Stimulated activated CD4-positive, alpha-beta T cell treated with anti-CD3 and anti-CD28 coated beads, Interleukin-4, amount 100 ng/mL, for 24 hours (primary cell): Measurements from ENCODE around the gene LRRC3.

ENCODE experiments used
- DNase-seq: peaks from one replicate; pipeline ENCODE4 v3.0.0-alpha.2; 2020

LRRC3 gene

DNA sequence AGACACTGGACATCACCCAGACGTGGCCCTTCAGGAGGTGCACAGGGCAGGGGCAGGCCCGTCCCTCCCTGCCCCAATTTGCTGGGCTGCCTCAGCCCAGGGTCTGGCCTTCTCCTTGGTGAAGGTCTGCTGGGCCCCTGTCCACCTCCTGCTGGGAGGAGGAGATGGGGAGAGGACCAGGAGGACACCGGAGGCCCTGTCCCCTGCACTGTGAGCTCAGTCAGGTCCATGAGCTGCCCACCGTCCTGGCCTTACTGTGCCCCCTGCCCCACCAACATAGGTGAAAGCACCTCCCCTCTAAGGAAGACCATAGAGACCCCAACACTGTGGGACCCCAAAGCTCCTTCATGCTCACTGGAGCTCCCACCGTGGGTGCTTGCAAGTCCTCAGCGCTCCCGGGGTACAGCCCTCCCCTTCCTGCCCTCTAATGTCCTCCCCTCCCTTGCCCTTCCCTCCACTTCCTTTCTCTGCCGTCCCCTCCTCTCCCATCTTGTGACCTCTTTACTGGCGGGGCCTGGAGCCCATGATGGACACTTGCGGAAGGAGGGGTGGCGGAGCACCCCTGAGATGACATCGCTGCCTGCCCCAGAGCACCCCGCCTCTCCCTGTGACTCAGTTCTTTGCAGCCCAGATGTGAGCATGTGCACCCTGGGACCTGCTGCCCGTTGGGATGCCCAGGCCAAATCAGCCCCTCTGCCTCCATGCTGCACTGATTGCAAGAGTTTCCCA is 4.6 kb downstream of the LRRC3 start:
- DNase-seq: no peak

DNA sequence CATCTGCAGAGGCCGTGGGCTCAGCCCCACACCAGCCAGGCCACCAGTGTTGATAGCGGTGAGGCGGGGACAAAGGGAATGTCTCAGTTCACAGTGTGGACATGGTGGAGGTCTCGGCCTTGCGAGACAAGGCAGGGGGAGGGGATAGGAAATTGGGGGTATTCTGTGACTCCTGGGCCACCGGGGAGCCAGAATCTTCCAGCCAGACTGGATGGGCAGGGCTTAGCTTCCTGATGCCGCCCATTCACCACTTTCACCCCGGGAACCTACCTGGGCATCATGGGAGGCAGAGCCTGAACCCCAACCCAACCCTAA is 5.1 kb downstream of the LRRC3 start:
- no peak for DNase-seq

DNA sequence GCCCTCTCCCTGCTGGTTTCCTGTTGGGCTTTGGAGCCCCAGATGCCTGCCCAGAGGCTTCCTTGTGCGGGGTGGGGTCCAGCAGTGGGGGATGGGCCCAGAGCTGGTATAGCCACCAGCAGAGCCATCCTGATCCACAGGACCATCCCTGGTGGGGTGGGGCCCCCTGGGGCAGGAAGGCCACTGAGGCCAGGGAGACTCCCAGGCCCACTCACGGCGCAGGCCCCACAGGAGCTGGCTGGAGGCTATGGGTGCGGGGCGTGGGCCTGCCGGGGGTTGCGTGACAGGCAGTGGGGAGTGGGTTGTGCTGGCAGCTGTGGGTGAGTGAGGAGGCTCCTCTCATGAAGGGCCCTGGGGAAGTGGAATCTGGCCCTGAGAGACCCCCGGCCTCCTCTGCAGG is 5.7 kb downstream of the LRRC3 start:
- no peak for DNase-seq

DNA sequence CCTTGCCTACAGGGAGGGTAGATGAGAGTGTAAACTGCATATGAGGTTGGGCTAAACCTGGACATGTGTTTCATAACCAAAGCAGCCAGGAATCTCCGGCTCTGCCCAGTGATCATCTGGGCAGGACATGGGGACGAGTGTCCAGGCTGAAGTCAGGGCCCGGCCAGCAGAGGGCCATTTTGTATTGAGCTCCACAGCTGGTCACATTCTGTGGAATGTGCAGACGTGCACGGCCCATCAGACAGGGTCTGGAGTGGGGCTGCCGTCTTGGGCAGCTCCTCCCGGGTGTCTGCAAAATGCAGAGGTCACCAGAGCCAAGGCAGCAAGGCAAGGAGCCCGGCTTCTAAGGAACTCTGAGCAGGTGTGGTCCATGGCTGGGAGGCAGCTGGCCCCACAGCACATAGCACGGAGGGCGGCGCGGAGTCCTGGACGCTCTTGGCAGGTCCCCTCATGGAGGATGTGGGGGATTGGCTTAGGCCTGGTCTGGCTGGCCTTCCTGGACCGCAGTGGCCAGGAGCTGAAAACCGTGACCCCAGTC is 6.2 kb downstream of the LRRC3 start:
- DNase-seq: no peak

DNA sequence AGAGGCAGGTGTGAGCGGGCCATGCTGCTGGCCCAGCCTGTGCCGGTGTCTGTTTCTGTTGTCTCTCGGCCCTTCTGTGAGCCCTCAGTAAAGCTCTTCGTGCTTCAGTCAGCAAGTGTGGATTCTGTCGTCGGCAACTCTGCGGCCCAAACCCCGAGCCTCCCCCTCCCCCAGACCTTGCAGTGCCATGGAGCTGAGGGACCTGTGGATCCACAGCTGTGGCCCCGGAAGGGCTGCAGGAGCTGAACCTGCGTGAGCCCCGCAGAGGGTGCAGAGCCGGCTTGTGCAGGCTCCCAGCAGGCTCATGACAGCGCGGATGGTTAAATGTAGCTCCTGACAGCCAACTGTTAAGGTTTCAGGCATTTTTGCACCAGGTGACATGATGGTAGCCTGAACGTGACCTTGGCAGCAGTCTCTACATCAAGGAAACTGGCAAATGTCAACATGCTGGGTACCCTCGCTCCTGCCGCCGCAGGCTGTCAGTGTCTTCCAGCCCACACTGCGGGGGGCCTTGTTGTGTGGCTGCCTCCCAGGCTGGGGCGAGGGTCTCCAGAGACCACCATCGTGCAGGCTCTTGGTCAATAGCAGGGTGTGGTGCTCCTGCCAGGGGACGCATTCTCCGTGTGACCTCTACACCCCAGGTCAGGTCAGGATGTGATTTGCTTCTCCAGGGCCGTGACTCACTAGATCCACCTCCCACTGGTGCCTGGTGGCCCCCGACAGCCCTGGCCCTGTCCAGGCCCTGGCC is 7.0 kb downstream of the LRRC3 start:
- DNase-seq: no peak

DNA sequence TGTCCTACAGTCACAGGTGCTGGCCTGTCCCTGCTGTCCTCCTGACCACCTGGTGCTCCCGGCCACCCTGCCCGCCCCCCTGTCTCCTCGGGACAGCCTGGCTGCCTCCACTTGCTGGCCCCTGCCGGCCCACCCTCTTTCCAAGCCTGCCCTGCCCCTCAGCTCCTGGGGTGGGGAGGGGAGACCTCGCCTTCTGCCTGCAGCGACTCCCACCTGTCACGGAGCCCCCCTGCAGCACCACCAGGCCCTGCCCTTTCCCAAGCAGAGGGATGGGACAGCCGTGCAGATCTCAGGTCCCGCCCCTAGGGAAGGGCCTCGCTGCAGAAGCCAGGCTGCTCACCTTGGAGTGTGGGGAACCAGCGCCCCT is 7.5 kb downstream of the LRRC3 start:
- DNase-seq: no peak

DNA sequence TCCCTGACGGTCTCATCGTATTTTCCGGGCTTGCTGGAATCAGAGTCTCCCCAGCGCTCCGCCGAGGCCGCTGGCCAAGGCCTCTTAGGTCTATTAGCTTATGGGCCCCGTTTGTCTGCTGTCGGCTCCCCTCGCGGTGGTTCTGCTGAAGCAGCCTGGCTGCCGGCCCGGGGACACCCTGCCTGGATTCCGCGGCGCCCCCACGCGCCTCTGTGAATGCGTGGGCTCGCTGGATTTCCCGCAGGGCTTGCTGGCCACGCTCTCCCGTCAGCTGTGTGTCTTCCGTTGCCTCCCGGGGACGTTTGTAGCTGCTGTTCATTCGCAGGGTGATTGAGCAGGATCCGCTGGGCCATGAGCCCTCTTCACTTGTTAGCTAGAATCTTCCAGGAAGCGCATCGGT is 8.4 kb downstream of the LRRC3 start:
- DNase-seq: no peak

DNA sequence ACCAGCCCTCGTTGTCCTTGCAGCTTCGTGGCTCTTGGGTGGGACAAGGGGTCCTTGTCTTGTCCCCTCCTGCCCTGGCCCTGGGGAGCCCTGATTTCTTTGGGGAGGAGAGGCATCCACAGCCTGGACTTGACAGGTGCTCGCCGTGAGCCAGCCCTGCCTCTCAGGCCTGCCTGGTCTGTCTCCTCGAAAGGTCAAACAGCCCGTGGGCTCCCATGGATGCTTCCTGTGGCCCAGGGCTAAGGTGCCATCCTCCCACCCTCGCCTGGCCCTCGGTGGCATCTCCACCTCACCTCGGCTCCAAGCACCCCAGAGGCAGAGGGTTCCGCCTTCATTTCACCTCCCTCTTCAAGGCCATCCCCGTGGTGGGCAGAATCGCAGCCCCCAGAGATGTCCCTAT is 9.0 kb downstream of the LRRC3 start:
- no peak for DNase-seq

DNA sequence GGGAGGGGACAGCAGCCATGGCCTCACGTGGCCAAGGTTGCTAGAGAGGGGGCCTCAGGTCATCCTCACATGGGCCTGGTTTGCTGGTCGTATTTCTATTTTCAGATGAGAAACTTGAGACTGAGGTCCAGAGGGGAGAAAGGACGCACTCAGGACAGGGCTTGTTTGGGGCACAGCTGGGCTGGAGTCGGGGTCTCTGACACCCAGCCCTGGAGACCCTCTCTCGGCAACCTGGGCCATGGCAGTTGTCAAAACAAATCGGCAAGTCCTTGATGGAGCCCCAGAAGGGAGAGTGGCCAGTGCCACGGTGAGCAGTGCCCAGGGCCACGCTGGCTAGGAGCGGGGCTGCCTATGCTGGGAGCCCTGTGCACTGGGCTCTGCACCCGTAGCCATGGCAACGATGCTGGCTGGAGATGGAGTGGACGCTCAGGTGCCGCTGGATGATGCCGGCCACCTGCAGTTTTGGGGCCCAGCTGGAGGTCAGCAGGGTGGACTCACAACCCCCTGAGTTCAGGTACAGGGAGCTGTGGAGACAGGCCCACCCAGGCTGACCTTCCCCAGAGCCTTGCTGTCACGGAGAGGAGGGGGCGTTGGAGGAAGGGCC is 11.1 kb downstream of the LRRC3 start:
- no peak for DNase-seq

DNA sequence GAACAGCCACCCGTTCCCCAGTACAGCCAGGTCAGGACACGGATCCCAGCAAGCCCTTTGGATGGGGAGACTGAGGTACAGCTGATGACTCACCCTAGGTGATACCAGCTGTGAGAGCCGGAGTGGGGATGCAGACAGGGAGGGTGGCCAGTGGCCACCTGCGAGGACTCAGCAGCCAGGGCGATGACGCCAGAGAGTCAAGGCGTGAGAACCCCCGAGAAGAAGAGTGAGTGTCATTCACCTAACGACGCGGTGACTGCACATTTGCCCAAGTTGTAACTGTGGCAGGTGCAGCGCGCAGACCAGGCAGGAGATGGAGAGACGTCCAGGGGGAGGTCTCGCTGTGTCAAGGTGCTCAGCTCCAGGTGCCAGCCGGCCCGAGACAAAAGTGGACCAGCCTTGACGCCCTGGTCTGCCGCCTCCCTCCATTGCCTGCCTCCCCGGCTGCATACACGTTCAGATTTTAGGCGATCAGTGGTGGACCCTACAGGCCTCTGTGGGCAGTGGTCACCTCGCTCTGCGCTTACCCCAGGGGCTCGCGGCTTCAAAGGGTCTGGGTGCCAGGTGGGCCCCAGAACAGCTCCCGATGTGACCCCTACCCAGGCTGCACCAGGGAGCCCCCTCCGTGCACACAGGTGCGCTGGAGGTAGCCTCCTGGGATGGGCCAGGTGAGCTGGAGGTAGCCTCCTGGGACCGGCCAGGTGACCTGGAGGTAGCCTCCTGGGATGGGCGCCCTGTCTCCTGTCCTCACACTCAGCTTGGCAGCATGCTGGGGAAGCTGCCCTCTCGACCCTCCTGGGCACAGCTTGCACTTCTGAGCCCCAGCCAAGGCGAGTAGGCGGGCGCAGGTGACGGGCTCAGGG is 11.9 kb downstream of the LRRC3 start:
- no peak for DNase-seq

DNA sequence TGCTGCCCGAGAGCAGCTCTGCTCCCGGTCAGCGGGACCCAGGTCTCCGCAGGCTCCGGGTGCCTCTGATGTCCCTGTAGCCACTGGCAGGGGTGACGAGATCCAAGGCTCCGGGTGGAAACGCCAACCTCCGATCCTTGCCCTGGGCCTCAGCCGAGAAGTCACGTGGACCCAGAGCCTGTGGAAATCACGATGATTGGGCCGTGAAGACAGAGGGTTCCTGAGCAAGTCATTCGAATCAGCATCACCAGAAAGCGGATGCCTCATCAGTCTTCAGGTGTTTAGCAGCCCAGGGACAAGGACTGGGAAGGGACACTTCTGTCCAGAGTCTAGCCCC is 12.5 kb downstream of the LRRC3 start:
- DNase-seq: no peak

DNA sequence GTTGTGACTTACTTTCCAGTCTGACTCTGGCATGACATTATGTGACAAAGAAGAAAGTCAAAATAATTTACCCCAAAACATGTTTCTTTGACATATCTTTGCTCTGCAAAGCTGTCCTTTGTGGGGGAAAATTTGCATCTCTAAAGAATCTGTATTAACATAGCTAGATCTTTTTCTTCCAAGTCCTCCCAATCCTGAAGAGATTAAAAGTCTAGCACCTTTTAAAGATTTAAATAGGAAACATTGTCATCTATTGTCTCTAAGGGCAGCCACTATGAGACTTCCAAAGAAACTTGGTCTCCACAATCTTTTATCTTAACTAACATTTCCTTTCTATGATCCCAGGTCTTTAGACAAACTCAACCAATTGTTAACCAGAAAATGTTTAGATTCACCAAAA is 16.0 kb downstream of the LRRC3 start:
- DNase-seq: no peak

DNA sequence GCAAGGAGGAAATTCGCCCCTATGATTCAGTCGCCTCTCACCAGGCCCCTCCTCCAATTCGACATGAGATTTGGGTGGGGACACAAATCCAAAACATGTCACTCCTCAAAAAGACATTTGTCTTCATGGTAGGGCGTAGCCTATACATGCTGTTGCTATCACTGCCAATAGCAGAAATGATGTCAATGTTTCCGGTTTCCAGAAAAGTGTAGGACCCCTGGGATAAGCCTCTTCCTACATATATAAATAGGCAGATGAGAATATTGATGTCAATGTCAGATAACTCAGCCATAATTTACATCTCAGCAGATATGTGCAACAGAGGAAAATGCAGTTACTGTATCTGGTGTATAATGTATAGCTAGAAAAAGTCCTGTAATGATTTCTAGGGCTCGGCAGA is 16.7 kb downstream of the LRRC3 start:
- DNase-seq: no peak

DNA sequence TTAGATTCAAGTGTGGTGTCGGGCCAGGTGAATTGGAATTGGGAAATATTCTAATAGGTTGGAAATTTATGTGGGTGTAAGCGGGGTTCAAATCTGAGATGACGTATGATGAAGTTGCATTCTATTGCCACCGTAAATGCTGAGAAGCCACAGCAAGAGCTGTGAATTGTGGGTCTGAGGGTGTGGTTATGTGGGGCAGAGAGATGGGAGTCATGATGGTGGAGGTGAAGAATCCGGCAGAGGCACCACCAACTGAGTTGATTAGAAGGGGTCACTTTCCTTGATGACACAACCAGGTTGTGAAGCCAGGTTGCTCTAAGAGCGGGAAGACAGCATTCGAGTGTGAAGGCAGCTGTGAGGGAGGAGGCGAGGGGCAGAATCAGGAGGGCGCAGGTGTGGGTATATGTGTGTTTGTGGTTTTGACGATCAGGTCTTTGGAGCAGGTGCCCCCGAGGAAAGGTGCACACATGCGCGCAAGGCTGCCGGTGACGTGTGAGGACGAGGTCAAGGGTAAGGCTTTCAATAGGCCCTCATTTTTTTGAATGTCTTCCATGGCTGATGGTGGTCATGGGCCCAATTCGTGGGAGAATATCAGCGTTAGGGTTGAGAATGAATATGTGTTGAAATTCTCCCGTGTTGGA is 18.7 kb downstream of the LRRC3 start:
- DNase-seq: no peak

DNA sequence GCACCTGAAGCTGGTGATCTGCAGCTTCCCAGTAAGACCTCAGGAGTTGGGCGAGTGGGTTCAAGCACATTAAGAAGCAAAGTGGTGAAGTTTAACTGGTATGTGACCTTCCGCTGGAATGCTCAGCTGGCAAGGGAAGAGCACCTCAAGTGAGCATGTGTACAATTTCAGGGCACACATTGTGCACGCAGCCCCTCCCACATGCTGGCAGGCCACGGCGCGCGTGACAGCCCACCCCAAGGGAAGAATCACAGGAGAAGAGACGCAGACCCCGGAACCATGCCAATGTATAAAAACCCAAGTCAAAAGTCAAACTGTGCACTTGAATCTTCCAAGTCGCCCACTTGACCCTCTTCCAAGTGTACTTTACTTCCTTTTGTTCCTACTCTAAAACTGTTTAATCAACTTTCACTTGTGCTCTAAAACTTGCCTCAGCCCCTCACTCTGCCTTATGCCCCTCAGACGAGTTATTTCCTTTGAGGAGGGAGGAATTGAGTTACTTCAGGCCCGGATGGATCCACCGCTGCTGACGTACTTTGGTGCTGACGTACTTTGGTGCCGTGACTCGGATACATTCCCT is 20.0 kb downstream of the LRRC3 start:
- no peak for DNase-seq

DNA sequence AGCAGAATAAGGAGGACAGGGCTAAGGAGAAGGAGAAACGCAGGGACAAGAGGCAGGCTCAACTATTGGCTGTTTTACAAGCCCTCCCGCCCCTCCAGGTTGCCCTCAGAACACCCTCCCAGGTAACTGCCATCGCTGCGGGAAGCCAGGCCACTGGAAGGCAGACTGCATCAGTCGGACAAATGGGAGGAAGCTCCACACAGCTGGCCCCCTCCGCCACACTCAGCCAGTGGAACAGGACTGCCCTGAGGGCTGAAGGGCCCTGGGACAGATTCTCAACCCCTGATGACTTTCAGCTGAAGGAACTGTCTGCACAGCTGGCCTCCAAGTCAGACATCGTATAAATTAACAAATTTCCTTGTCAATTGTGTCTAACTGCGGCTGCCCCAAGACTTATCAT is 21.8 kb downstream of the LRRC3 start:
- no peak for DNase-seq

DNA sequence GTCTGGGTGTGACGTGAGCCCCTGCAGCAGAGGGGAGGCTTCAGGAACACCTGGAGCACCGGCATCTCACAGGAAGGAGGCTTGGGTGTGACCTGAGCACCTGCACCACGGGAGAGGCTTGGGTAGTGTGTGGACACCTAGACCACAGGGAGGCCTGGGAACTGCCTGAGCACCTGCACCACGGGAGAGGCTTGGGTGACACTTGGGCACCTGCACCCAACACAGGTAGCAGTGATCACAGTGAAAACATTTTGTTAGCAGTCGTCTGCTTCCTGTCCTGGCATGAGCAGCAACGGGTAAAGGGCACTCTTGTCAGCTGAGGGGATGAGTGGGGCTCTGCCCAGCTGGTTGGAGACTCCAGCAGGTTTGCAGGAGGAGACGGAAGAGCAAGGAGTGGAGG is 22.4 kb downstream of the LRRC3 start:
- DNase-seq: no peak

DNA sequence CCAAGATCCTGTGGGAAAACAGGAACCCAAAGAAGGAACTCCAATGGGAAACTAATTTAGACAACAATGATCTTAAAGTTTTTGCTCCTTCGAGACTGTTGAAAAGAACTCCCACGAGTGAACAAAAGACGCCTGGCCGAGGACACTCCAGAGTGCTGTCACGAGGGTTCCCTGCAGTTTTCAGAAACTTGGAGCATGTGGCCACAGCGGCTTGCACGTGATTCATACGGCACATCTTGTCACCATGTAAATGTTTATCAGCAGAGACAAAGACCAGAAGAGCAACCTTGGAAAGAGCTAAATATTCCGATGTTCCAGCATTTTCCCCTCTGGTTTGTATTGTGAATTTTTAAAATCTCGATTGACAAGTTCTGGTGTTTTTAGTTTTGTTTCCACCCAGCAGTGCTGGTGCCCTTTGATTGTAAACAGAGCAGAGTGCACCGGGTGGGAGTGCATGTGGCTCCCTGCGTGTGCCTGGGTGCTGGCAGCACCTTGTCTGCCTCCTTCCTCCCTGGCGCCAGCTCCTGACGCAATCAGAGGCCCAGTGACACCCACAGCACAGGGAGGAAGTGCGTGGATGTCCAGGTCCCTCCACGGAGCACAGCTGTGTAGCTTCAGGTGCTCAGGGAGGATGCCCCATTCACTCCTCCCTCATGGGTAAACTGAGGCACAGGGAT is 23.0 kb downstream of the LRRC3 start:
- DNase-seq: no peak

DNA sequence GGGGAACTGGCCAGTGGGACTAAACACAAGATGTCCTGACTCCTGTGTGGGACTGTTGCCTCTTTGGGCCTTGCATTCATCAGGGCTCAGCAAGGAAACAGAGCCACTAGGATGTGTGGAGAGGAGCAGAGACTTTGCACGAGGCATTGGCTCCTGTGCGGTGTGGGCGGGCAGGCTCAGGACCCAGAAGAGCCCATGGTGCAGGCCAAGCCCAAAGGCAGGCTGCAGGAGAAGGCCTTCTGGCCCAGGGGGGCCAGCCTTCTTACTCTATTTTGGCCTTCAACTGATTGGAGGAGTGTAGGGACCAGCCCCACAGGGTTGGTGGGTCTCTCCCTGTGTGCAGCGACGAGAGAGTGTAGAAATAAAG is 23.5 kb downstream of the LRRC3 start:
- no peak for DNase-seq

DNA sequence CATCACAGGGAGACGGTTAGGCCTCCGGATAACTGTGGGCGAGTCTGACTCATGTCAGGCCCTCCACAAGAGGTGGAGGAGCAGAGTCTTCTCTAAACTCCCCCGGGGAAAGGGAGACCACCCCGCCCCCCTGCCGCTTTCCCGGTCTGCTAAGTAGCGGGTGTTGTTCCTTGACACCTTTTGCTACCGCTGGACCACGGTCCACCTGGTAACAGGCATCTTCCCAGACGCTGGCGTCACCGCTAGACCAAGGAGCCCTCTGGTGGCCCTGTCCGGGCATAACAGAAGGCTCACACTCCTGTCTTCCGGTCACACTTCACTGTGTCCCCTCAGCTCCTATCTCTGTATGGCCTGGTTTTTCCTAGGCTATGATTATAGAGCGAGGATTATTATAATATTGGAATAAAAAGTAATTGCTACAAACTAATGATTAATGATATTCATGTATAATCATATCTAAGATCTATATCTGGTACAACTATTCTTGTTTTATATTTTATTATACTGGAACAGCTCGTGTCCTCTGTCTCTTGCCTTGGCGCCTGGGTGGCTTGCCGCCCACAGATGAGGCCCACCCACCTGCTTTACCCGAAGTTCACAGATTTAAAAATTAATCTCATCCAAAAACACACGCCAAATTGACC is 24.4 kb downstream of the LRRC3 start:
- peak; percentile 38 for DNase-seq
